K562 (cell line): ENCODE results near the gene PHC3. TPM values are rescaled to one million over a fixed set of nuclear protein-coding genes. Genes with fewer than 3 reads are reported as not detected.
A peak's percentile ranks its signal among the peaks of the same experiment; 100 is the strongest.

ENCODE experiments used
- ATAC-seq: fragments of 200-7000 bp; cut with Tn5 transposase; 3 replicates; pipeline ENCODE4 v1.9.1; 2020; ENCODE audit warnings: moderate library complexity
- BruUV-seq: library from RNA; stranded (reverse); fragments of 400-500 nt; replicated peaks from 2 replicates; lab custom pipeline; 2021; lab: Mats Ljungman, UMichigan
- CTCF ChIA-PET: fragments of 300-600 bp; formaldehyde crosslinking; extraction: SDS; loops from one replicate; lab custom pipeline; 2021; ENCODE audit warnings: low intra/inter-chr PET ratio; lab: Yijun Ruan, JAX
- POLR2A ChIA-PET: fragments of 300-600, 350-650 bp; sonication (Branson Sonifier 250); formaldehyde crosslinking; extraction: SDS; loops from one replicate; lab custom pipeline; 2021; ENCODE audit warnings: antibody characterized with exemption, inconsistent platforms; lab: Yijun Ruan, JAX
- DNase-seq, 4 experiments: peaks; one replicate each; pipeline versions ENCODE4 v3.0.0 to v3.0.0-alpha.2; 2011 to 2018; ENCODE audit warnings: low spot score in 3 of 4, mixed read lengths in 3 of 4; ENCODE audit errors: extremely low read depth in 1 of 4
- FAIRE-seq: peaks from 2 replicates; lab custom pipeline; 2011; peaks lifted over from hg19 to GRCh38; lab: Jason Lieb, UNC
- H2AFZ ChIP-seq: 2 replicates; pipeline ENCODE4 v1.6.0; 2011; ENCODE audit warnings: low read depth, low read length, control low read depth, inconsistent platforms
- H3K27ac ChIP-seq: fragments of 200-600 bp; 3 replicates; pipeline ENCODE4 v1.8.0; 2011; ENCODE audit warnings: low read depth, mild to moderate bottlenecking, control low read depth, inconsistent platforms, low read length, moderate library complexity, mixed read lengths; ENCODE audit errors: extremely low read depth
- H3K27me3 ChIP-seq, 2 experiments: fragments of 300-600 bp in 1 of 2; 2 replicates in 1 of 2; 3 replicates in 1 of 2; pipeline versions ENCODE4 v1.6.0 to v1.8.0; 2011; ENCODE audit warnings: inconsistent platforms in 2 of 2, low read length in 2 of 2, mild to moderate bottlenecking in 1 of 2, mixed read lengths in 1 of 2, moderate library complexity in 1 of 2; ENCODE audit not compliant: control insufficient read depth in 2 of 2, insufficient read depth in 2 of 2
- H3K36me3 ChIP-seq: fragments of 300-600 bp; 3 replicates; pipeline ENCODE4 v1.8.0; 2011; ENCODE audit warnings: mild to moderate bottlenecking, low read length, inconsistent platforms; ENCODE audit not compliant: control insufficient read depth, insufficient read depth
- H3K4me1 ChIP-seq, 2 experiments: fragments of 200-600 bp in 1 of 2; replicated peaks in 1 of 2; 2 replicates in 1 of 2; 3 replicates in 1 of 2; pipeline versions ENCODE4 v1.5.1 to v1.8.0; 2011; ENCODE audit warnings: inconsistent platforms in 2 of 2, low read length in 2 of 2, mild to moderate bottlenecking in 1 of 2, mixed read lengths in 1 of 2, moderate library complexity in 1 of 2; ENCODE audit not compliant: control insufficient read depth in 2 of 2, insufficient read depth in 2 of 2
- H3K4me2 ChIP-seq: 2 replicates; pipeline ENCODE4 v1.6.1; 2011; ENCODE audit warnings: low read length, control low read depth, inconsistent platforms, mixed read lengths; ENCODE audit not compliant: insufficient read depth
- H3K4me3 ChIP-seq: fragments of 200-600 bp; sonication (generic), shearing (Covaris generic); 2 replicates; pipeline ENCODE4 v1.5.1; 2016; ENCODE audit warnings: control low read depth, inconsistent platforms
- H3K79me2 ChIP-seq: fragments of 200-600 bp; 3 replicates; pipeline ENCODE4 v1.8.0; 2011; ENCODE audit warnings: low read length, inconsistent platforms; ENCODE audit not compliant: control insufficient read depth, insufficient read depth
- H3K9ac ChIP-seq, 2 experiments: 2 replicates each; pipeline versions ENCODE4 v1.6.0 to v1.6.1; 2011; ENCODE audit warnings: low read depth in 2 of 2, low read length in 2 of 2, control low read depth in 1 of 2, inconsistent platforms in 1 of 2, mild to moderate bottlenecking in 1 of 2, mixed read lengths in 1 of 2; ENCODE audit not compliant: insufficient read depth in 1 of 2
- H3K9me1 ChIP-seq: one replicate; pipeline ENCODE4 v1.6.0; 2011; ENCODE audit warnings: inconsistent platforms, mild to moderate bottlenecking, low read length, moderate library complexity; ENCODE audit not compliant: control insufficient read depth, insufficient read depth
- H3K9me3 ChIP-seq: replicated peaks from 2 replicates; pipeline ENCODE4 v1.5.1; 2011; ENCODE audit warnings: low read depth, low read length, inconsistent platforms; ENCODE audit not compliant: control insufficient read depth, insufficient read depth
- H4K20me1 ChIP-seq: replicated peaks from 2 replicates; pipeline ENCODE4 v1.6.1; 2011; ENCODE audit warnings: low read length, inconsistent platforms, mixed read lengths; ENCODE audit not compliant: control insufficient read depth, insufficient read depth
- BRCA1 ChIP-seq, 2 experiments: fragments of 450-650 bp in 1 of 2; sonication (generic) in 1 of 2; formaldehyde crosslinking in 1 of 2; IDR thresholded peaks; 2 replicates each; pipeline versions ENCODE4 v1.5.0 to v1.6.1; 2017 to 2020; ENCODE audit warnings: mild to moderate bottlenecking in 1 of 2, missing genetic modification reagents in 1 of 2
- KAT7 ChIP-seq: sonication (generic); formaldehyde crosslinking; IDR thresholded peaks from 2 replicates; pipeline ENCODE4 v1.8.0; 2022; ENCODE audit warnings: missing genetic modification reagents, mild to moderate bottlenecking, borderline replicate concordance
- L3MBTL2 ChIP-seq: fragments of 450-650 bp; IDR thresholded peaks from 2 replicates; pipeline ENCODE4 v1.6.1; 2016; ENCODE audit warnings: mild to moderate bottlenecking, moderate library complexity
- REST ChIP-seq, 2 experiments: fragments of 450-650 bp; formaldehyde crosslinking in 1 of 2; IDR thresholded peaks; 2 replicates each; pipeline versions ENCODE4 v1.4.0 to v1.6.1; 2014 to 2020; ENCODE audit warnings: mild to moderate bottlenecking in 2 of 2, borderline replicate concordance in 1 of 2, low read depth in 1 of 2
- SOX6 ChIP-seq: fragments of 450-650 bp; IDR thresholded peaks from 2 replicates; pipeline ENCODE4 v1.6.1; 2014; ENCODE audit warnings: mild to moderate bottlenecking
- TCF7 ChIP-seq: sonication (generic); IDR thresholded peaks from 2 replicates; pipeline ENCODE4 v1.6.1; 2016; ENCODE audit warnings: antibody characterized with exemption, borderline replicate concordance
- ZNF518B ChIP-seq: fragments of 250-450 bp; sonication (Bioruptor Pico); IDR thresholded peaks from 2 replicates; pipeline ENCODE4 v1.5.0; 2021; ENCODE audit warnings: mild to moderate bottlenecking, moderate library complexity
- WGBS: fragments of 100-300 bp; shearing (Covaris generic); methylation state at CpG from one replicate; pipeline ENCODE4 v1.1.6; 2016; ENCODE audit warnings: low coverage, mixed read lengths; ENCODE audit not compliant: insufficient coverage; ENCODE audit errors: missing lambda C conversion rate; 5-methylcytosine and 5-hydroxymethylcytosine counted together
- in situ Hi-C: fragments of 300-500 bp; cut with MboI; formaldehyde crosslinking; loops from 4 replicates; pipeline ENCODE4 v1.15.0; 2018; ENCODE audit warnings: inconsistent platforms, mixed read lengths
- intact Hi-C: fragments of 100-400 bp; cut with micrococcal nuclease; formaldehyde crosslinking; loops from 2 replicates; pipeline ENCODE4 v1.14.2; 2022
- polyA plus RNA-seq, 8 experiments: library from polyadenylated mRNA; depleted of rRNA in 4 of 8; stranded (reverse) in 5 of 8; unstranded in 3 of 8; fragments of >200 nt; fragmentation: Nextera tagmentation in 2 of 8; fragmentation: Illumina TruSeq in 1 of 8; extraction: Ambion mirVana in 2 of 8; extraction: Trizol in 1 of 8; gene quantifications; 2 replicates each; pipeline versions ENCODE4 v1.2.1 to v1.2.3, GENCODE V29; 2011 to 2014; ENCODE audit warnings: inconsistent platforms in 1 of 8, missing spikeins in 1 of 8
- total RNA-seq, 7 experiments: library from RNA; depleted of rRNA in 6 of 7; stranded (reverse); fragments of >200 nt in 6 of 7; fragmentation: Illumina TruSeq in 2 of 7; extraction: Trizol in 2 of 7; gene quantifications; 2 replicates each; pipeline versions ENCODE4 v1.2.1 to v1.2.3, GENCODE V29; 2011 to 2021; ENCODE audit warnings: low replicate concordance in 1 of 7

Gene PHC3
- total and polyA plus RNA-seq, 9 of the 15 experiments (the other 6 are each of a cell fraction or from before 2014, with no cell fraction given), result 3.1 to 21.6 (median 10.5) TPM

DNA sequence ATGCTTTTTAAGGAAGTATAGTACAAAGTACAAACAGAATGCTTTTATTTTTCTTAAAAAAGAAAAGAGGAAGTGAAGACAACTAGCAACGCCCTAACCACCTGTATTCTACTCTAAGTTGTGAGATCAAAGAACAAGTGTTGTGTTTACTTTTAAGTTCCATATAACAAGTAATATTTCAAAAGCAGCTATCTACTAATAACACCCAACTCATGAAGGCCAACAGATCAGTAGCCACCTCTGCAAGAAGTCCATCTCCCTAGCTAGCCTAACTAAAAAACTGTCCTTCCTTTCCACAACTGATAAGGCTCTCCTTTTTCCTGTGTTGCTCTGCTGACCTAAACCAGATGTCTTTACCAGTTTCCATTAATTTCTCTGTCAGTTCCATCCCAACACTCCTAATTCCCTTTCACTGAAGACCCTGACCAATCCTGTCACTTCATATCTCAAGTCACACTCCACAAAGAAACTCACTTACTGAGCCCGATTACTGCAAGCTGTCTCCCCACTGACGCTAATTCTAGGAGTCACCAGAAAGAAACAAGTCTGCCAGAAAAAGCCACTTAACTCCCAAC, 26.9 kb downstream of the PHC3 start:
- no peaks in the 10 kb centered on the region for H3K9me1 ChIP-seq
- H3K27me3 ChIP-seq, result no peaks in the 10 kb centered on the region
- peak overlapping the region; percentile 46 for H2AFZ ChIP-seq
- FAIRE-seq (peak; percentile 87), DNase-seq (peak in 2 of 4 experiments; percentile 60 to 61), ATAC-seq (peak; percentile 85)
- no peaks in the 10 kb centered on the region for H4K20me1 ChIP-seq
- H3K27ac ChIP-seq, result peak overlapping the region; percentile 71
- H3K4me3 ChIP-seq, result no peak overlapping the region
- H3K4me2 ChIP-seq, result peak overlapping the region; percentile 60
- intact Hi-C loops (no loop called here), in situ Hi-C loops (no loop called here)
- no peaks in the 10 kb centered on the region for H3K9me3 ChIP-seq
- H3K9ac ChIP-seq, result peak overlapping the region; percentile 4 to 37; a peak in 3 of 4 replicates
- 7% methylated on average over 3 of the region's 3 CpGs for WGBS
- H3K79me2 ChIP-seq, result peaks cover 62% of the 10 kb centered on the region
- no TSS peak for BruUV-seq
- CTCF ChIA-PET, result no interaction called here
- peaks cover 4 to 14% of the 10 kb centered on the region in 2 experiments; a peak in 4 of 5 replicates for H3K4me1 ChIP-seq
- POLR2A ChIA-PET, result interaction anchor here (0.6 to 1.3 kb wide), 6 partner anchors 12 to 1409 kb away, joined by 3 to 7 read pairs (median 4); no protein-coding TSS in a partner anchor
- H3K36me3 ChIP-seq, result peaks cover 30% of the 10 kb centered on the region; the same call in 2 of the 3 replicates
- TF ChIP-seq ZNF518B (CRISPR knock-in tag) (no peak), BRCA1 (IDR thresholded peaks at IDR 0.05) (no peak), BRCA1 (CRISPR knock-in tag; IDR thresholded peaks at IDR 0.05) (no peak), L3MBTL2 (no peak), TCF7 (peak; percentile 80; the same call in 1 of the 2 replicates), KAT7 (0 out of 2 replicates have a peak, but pooled peaks have one; percentile 26), SOX6 (peak; percentile 57; the same call in 1 of the 2 replicates), REST (IDR thresholded peaks at IDR 0.05; ENCODE audit: borderline replicate concordance) (0 out of 2 replicates have a peak, but pooled peaks have one; percentile 3), REST (CRISPR knock-in tag; IDR thresholded peaks at IDR 0.05; ENCODE audit: low read depth) (no peak)
